NCI-H2029 (cell line): ENCODE measurements around the gene SLC22A7.

ENCODE experiments used
- DNase-seq: peaks from one replicate; lab custom pipeline; 2025; lab: John Stamatoyannopoulos, UW

Gene SLC22A7

GRCh38 chr6:43283514-43283901 lies 14.6 kb upstream of the SLC22A7 start:
- DNase-seq: no peak

GRCh38 chr6:43283905-43284304 lies 14.2 kb upstream of the SLC22A7 start:
- no peak for DNase-seq

- DNase-seq: no peak
These were observed 12.9 kb upstream of the SLC22A7 start for GRCh38 chr6:43284991-43285781.

- DNase-seq: no peak
These were observed 12.2 kb upstream of the SLC22A7 start for GRCh38 chr6:43285832-43286231.

GRCh38 chr6:43286456-43286979 lies 11.5 kb upstream of the SLC22A7 start:
- no peak for DNase-seq

GRCh38 chr6:43286980-43287716 lies 10.9 kb upstream of the SLC22A7 start:
- no peak for DNase-seq

- DNase-seq: no peak
These were observed 10.1 kb upstream of the SLC22A7 start for GRCh38 chr6:43287717-43288679.

GRCh38 chr6:43290339-43290904 lies 7.6 kb upstream of the SLC22A7 start:
- no peak for DNase-seq

- no peak for DNase-seq
These were observed 7.1 kb upstream of the SLC22A7 start for GRCh38 chr6:43290905-43291355.

GRCh38 chr6:43291708-43292107 lies 6.4 kb upstream of the SLC22A7 start:
- DNase-seq: no peak

GRCh38 chr6:43292341-43292740 lies 5.7 kb upstream of the SLC22A7 start:
- no peak for DNase-seq

- no peak for DNase-seq
These were observed 5.2 kb upstream of the SLC22A7 start for GRCh38 chr6:43292763-43293318.

- no peak for DNase-seq
These were observed 4.4 kb upstream of the SLC22A7 start for GRCh38 chr6:43293698-43294097.

GRCh38 chr6:43294536-43294935 lies 3.5 kb upstream of the SLC22A7 start:
- no peak for DNase-seq

GRCh38 chr6:43295456-43295855 lies 2.6 kb upstream of the SLC22A7 start:
- no peak for DNase-seq

- no peak for DNase-seq
These were observed 1.1 kb upstream of the SLC22A7 start for GRCh38 chr6:43296780-43297497.

- DNase-seq: no peak
These were observed 691 bp downstream of the SLC22A7 start for GRCh38 chr6:43298565-43299337.

GRCh38 chr6:43299338-43300293 lies 1.6 kb downstream of the SLC22A7 start:
- no peak for DNase-seq
